ENCODE data around the gene UBTD2.

- TF ChIP-seq CTCF (optimal IDR thresholded peaks at IDR 0.05 in 1 of 3, IDR thresholded peaks at IDR 0.05 in 1 of 3, conservative IDR thresholded peaks at IDR 0.05 in 1 of 3; ENCODE audit: extremely low read depth in 1 of 3, insufficient read depth in 2 of 3, low read length in 3 of 3) (peak; percentile 15 to 57 (median 46)), EZH2 (IDR thresholded peaks at IDR 0.05; ENCODE audit: low read length) (no peak)
Observed at GRCh38 chr5:172283020-172283861, at the start of gene UBTD2.

All from keratinocyte (primary cell).